GM19452 (cell line): ENCODE results near the gene RPL21.

Experiments
- ATAC-seq: cut with Tn5 transposase; IDR thresholded peaks from one replicate; pipeline ENCODE4 v1.9.1; 2021; ENCODE audit not compliant: unreplicated experiment

The RPL21 gene

GRCh38 chr13:27257648-27258253, 6.4 kb downstream of the RPL21 start:
- no peak for ATAC-seq

DNA sequence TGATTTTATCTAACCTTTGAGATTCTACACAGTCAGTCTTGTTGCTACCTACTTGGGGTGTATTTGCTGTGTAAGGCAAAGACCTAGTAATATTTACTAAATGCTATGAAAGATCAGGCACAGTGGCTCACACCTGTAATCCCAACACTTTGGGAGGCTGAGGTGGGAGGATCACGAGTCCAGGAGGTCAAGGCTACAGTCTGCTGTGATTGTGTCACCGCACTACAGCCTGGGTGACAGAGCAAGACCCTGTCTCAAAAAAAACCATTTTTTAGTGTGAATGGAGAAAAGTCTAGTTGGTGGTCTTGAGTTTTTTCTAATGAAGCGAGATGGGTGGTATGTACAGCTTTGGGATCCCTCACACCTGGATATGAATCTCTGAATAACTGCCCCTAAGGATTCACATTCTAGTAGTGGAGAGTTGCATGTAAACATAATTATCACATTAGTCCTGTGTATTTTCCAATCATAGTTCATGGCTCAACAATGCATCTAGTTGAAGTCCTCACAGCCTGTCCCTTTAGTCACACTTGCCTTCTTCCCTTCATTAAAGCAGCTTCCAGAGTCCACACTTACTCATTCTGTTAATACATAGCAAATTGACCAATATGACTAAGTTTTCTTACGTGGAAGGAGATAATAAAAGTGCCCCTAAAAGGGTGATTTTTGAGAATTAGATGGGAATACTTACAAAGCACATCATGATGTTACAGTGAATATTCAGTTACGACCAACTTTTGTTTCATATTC, 7.5 kb downstream of the RPL21 start:
- no peak for ATAC-seq

DNA sequence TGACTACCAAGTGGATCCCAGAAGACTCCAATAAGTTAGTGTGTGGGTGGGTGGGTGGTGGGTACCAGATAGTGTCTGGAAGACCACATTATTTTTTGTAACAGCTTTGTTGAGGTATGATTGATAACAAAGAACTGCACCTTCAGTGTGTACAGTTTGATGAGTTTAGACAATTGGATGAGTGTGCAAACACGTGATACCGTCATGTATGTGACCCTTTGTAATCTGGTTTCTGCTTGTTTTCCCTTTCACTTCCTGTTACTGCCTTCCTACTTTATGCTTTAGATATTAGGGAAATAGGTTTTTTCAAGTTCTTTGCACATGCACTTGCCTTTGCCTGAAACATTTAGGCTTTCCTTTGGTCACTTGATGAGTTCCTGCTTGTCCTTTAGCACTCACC, 8.5 kb downstream of the RPL21 start:
- no peak for ATAC-seq

DNA sequence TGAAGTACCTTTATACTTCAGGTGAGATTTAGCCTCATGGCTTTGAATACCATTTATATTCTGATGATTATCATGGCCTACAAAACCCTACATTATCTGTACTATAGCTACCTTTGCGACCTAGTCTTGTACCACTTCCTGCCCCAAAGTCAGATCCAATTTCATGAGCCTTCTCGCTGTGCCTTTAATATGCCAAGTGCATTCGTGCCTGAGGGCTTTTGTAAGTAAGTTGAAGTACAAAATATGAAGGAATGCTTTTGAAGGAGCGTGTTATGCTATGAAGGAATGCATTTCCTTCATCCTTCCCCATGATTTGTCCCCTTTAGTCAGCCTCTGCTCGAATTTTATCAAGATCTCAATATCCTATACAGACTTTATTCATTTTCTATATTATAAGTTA, 10.0 kb downstream of the RPL21 start:
- ATAC-seq: no peak

GRCh38 chr13:27263438-27263837, 12.1 kb downstream of the RPL21 start:
- ATAC-seq: no peak

DNA sequence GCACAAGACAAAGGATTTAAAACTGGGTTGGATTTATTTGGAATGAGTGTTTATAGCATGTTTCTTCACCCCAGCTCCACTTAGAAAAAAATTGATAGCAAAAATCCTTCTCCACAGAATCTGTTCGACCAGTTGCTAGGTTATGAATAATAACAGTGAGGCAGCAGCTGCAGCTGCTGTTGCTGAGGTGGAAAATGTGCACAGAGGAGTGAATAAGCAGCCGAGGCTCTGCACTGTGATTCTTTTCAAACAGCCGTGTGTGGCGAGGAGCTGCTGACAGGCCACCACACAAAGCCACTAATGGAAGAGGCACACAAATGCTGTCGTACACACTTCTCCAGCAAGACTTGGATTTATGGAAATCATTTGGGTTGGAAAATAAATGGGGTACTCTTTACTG, 12.8 kb downstream of the RPL21 start:
- no peak for ATAC-seq

DNA sequence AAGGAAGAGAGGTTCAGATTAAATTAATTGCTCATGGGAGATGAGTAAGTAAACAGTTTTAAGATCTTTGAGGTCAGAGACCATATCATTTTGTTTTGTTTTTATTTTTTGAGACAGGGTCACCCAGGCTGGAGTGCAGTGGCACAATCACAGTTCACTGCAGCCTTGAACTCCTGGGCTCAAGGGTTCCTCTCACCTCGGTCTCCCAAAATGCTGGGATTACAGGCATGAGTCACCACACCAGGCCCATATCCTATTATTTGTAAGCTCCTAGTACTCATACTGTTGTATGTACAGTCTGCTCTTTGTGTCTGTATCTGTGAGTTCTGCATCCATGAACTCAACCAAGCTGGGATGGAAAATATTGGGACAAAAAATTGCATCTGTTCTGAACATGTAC, 13.3 kb downstream of the RPL21 start:
- ATAC-seq: no peak

DNA sequence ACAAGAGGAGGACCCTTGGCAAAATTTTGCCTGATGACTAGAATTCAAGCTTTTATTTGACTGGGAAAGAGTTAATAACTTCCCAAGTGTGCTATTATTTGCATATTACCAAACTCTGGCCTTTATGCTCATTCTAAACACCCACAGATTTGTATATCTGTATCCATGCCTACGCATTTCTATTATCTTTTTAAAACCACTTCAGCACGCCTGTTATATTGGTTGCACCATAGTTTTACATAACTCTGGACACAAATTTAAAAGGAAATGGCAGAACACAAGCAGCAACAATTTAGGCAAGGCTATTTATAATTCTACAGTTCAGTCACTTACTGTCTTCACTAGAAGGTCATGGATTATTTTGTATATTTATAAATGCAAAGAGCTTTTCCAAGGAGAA, 15.6 kb downstream of the RPL21 start:
- no peak for ATAC-seq

DNA sequence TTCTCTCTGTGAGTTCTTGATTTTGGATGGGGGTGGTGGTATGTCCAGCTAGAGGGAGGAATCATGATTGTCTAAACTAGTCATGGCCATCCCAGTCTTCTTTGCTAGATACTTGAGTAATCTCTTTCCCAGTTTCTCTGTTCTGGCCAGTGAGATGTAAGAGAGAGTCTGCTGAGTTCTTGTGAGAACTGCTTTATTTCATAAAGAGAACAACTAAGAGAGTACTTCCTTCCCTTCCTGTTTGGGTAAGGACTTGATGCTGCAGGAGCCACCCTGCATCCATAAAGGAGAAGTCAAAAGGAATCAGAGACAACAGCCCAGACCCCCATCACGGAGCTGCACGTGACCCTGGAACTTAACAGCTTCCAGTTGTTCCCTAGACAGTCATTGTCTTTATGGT, 16.2 kb downstream of the RPL21 start:
- no peak for ATAC-seq

GRCh38 chr13:27269114-27269665, 17.8 kb downstream of the RPL21 start:
- ATAC-seq: no peak

- ATAC-seq: peak; percentile 84
Observed at GRCh38 chr13:27270594-27271520, 19.5 kb downstream of the RPL21 start, which contains the start of gene RASL11A. TSS of gene RASL11A (plus strand) at chr13:27270830. CDS start at chr13:27270945, 115 bp downstream.

DNA sequence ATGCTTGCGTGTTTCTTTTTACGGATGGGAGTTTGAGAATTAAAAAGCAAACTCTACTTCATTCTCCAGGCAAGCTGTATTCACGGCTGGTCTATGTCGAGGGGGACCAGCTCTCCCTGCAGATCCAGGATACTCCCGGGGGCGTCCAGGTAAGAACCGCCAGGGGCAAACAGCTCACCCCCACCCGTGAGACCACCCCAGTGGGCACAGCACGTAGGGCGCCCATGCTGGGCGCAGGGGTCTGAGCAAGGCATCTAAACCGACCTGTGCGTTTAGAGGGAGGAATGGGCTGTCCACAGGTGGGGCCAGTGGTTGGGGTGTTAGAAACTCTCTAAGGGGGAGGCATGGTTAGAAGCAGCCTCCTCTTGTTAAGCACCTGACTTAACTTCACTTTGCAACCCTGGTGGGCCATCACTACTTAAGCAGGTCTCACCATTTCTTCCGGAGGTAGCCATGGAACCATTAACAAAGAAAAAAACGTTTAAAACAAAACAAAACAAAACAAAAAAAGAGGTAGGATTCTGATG, 20.3 kb downstream of the RPL21 start:
- ATAC-seq: no peak

DNA sequence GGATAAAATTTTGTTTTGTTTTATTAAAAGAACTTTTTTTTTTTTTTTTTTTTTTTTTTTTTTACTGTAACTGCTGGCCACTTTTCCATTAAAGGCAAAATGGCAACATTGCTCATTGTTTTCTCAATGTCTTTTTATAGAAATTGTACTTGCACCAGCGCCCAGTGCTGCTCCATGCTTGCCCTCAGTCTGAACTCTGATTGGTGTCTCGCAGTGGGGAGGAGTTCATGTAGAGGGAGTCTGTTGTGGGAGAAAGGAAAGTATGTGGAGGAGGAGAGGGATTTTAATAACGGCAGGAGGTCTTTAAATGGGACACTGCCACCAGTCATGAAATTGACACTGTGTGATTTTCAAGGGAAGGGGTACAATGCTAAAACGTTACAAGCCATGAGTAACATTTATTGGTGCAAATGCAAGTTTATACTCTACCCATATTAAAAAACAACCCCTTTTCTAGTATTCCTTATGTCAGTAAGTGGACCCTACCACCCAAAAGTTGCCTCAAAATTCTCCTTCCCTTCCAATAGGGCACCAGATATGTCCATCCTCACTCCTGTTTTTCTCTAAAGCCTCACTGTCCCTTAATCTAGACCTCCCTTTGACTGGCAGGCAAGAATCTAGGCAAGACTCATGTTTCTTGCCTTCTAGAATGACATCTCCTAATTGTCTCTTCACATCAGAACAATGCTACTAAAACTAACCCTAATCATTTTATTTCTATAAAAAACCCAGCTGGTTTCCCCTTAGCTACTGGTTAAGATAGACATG, 22.5 kb downstream of the RPL21 start:
- ATAC-seq: no peak

DNA sequence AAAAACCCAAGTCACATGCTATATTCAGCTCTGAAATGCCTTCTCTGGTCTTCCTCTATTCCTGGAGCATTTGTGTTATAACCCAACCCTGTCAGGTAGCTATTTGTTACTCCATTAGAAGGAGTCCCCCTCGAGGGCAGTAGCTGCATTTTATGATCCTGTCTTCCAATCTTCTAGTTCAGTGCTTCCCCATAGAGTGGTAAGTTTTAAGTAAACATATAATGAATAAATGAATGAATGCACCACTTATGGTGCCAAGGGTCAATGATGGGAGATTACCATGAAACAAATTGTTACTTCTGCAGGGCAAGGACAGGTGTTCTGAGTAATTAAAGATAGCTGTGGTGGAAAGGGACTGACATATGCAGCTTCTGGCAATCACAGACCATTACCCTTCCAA, 23.3 kb downstream of the RPL21 start:
- no peak for ATAC-seq

DNA sequence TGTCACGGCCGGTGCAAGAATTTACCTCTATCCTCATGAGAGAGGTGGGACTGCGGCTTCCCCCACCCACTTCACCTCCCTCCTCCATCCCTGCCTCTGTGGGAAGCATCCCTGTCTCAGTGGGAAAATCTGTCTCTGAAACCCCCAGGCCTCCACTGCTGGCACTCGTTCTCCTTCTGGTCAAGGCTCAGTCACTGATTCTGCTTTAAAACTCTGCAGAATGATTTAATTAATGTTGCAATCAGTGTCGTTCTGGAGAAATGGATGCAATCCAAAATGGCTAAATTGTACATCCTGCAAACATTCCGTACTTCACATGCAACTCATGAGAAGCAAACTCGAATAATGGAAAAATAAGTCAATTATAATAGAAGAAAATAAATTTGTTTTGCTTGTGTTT, 24.8 kb downstream of the RPL21 start:
- no peak for ATAC-seq

DNA sequence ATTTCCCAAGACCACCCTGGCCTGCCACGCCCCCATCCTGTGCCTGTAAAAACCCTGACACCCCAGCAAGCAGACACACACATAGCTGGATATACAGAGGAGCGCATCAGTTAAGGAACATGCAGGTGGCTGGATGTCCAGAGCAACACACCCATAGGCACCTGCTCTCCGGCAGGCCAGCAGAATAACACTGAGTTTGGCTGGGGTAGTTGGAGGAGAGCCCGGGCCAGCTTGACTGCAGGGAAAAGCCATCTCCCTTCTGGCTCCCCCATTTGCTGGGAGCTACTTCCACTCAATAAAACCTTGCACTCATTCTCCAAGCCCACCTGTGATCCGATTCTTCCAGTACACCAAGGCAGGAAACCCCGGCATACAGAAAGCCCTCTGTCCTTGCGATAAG, 28.1 kb downstream of the RPL21 start:
- ATAC-seq: no peak

DNA sequence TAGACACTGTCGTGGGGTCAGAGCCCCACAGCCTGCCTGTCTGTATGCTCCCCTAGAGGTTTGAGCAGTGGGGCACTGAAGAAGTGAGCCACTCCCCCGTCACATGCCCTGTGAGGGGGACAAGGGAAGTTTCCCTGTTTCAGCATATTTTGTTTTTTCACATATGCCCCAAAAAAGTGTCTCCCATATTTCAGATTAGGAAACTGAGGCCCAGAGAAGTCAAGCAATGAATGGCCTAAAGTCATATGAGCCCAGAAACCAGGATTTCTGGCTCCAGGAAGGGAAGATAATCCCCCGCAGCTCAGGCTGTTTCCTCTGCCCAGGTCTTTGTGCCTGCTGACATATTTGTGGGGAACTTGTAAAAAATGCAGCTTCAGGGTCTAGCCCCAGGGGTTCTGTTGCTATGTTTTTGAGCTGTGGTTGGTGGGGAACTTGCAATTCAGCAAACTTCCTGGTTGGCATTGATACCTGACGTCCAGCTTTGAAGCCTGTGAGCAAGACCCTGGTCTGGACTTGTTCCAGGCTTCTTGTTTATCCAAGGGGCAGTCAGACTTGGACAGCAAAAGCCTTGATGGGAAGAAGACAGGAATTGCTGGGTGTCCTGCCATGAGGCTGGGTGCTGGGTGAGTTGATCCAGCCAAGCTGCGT, 28.8 kb downstream of the RPL21 start:
- no peak for ATAC-seq

- no peak for ATAC-seq
Observed at GRCh38 chr13:27280841-27281240, 29.5 kb downstream of the RPL21 start.

GRCh38 chr13:27281420-27281819, 30.1 kb downstream of the RPL21 start:
- ATAC-seq: no peak

DNA sequence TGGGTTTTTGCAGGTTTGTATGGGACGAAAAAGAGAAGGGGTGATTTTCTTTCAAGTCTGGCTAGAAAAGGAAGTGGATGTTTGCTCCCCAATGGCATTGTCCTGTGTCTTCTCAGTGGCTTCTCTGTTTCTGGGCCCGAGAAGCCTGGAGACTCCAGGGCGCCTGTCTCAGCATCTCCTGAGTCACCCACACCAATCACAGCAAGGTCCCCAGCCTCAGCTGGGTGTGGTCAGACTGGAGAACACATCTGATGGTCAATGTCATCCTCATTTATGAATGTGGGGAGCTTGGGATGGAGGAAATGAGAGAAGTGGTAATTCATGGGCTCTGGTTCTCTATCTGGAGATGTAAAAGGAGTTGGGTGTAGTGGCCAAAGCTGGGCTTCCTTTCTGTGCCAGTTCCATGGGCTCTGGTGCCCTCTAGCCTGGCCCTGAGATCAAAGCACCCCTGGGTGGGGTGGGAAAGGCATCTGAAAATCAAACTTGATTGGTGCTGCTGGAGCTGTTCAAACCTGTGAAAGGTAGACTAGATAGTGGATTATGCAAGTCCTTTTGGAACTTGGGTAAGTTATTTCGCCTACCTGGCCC, 32.6 kb downstream of the RPL21 start:
- ATAC-seq: no peak
